AG04450 (cell line): ENCODE results near the gene PNMA6A. TPM values are rescaled to one million over a fixed set of nuclear protein-coding genes. Genes with fewer than 3 reads are reported as not detected.
"Not testable (repeated sequence)": the region's sequence is repeated elsewhere in the genome, so short reads cannot be mapped to it uniquely, and the experiment has no call there.

Experiments
- CTCF ChIA-PET: fragments of 300-600, 350-600 bp; formaldehyde crosslinking; extraction: SDS; loops from one replicate; lab custom pipeline; 2022; ENCODE audit warnings: antibody characterized with exemption, inconsistent platforms; lab: Charles Lee
- POLR2A ChIA-PET: fragments of 350-600 bp; formaldehyde crosslinking; extraction: SDS; loops from one replicate; lab custom pipeline; 2021; ENCODE audit warnings: antibody characterized with exemption, inconsistent platforms; lab: Yijun Ruan, JAX
- DNase-seq: peaks from one replicate; pipeline ENCODE4 v3.0.0-alpha.2; 2011; ENCODE audit warnings: low read depth, low spot score
- H3K27ac ChIP-seq: one replicate; pipeline ENCODE4 v1.5.1; 2012; ENCODE audit warnings: low read depth, low read length, control low read depth
- H3K27me3 ChIP-seq: one replicate; pipeline ENCODE4 v1.6.0; 2012; ENCODE audit warnings: low read length; ENCODE audit not compliant: control insufficient read depth, insufficient read depth
- H3K4me3 ChIP-seq: 2 replicates; pipeline ENCODE4 v1.5.1; 2011; ENCODE audit warnings: mild to moderate bottlenecking, low read depth, low read length, control low read depth
- H3K9me3 ChIP-seq: 2 replicates; pipeline ENCODE4 v1.5.1; 2012; ENCODE audit warnings: low read length; ENCODE audit not compliant: control insufficient read depth, insufficient read depth
- CTCF ChIP-seq: IDR thresholded peaks from 2 replicates; pipeline ENCODE4 v1.5.1; 2011; ENCODE audit warnings: low read depth, low read length, control low read depth, inconsistent platforms
- polyA minus RNA-seq: library from RNA; depleted of rRNA, polyadenylated mRNA; stranded (reverse); fragments of >200 nt; gene quantifications from 2 replicates; pipeline ENCODE4 v1.2.3, GENCODE V29; 2011; rRNA and poly(A)+ RNA removed
- polyA plus RNA-seq: library from polyadenylated mRNA; depleted of rRNA; stranded (reverse); fragments of >200 nt; gene quantifications from 2 replicates; pipeline ENCODE4 v1.2.3, GENCODE V29; 2011; rRNA removed

PNMA6A gene
- polyA plus RNA-seq (0.15 and 0.30 TPM in 2 replicates), polyA minus RNA-seq (0.14 and 0.30 TPM in 2 replicates)

GRCh38 chrX:153071909-153072583 lies at the start of gene PNMA6A:
Gene PNMA6A (plus strand): TSS chrX:153072454. CDS start chrX:153073063, 609 bp downstream.
- H3K27ac ChIP-seq, POLR2A ChIA-PET, H3K9me3 ChIP-seq, DNase-seq, H3K4me3 ChIP-seq, H3K27me3 ChIP-seq, CTCF ChIA-PET: not testable (repeated sequence)

- H3K4me3 ChIP-seq, H3K9me3 ChIP-seq, DNase-seq, POLR2A ChIA-PET, CTCF ChIA-PET, H3K27ac ChIP-seq, H3K27me3 ChIP-seq: not testable (repeated sequence)
Measured at GRCh38 chrX:153026501-153026900, 45.8 kb upstream of the PNMA6A start.

- H3K27ac ChIP-seq, POLR2A ChIA-PET, H3K9me3 ChIP-seq, H3K27me3 ChIP-seq, H3K4me3 ChIP-seq, DNase-seq: not testable (repeated sequence)
- CTCF ChIA-PET = interaction anchor here (1.4 kb wide), 1 partner anchor 479 kb away, joined by 4 read pairs; no protein-coding TSS in a partner anchor
Measured at GRCh38 chrX:153028487-153028886, 43.8 kb upstream of the PNMA6A start.

GRCh38 chrX:153029162-153029561 lies 43.1 kb upstream of the PNMA6A start:
- TF ChIP-seq CTCF = no peak
- CTCF ChIA-PET = no interaction called here
- H3K27ac ChIP-seq = no peak overlapping the region

GRCh38 chrX:153029875-153030274 lies 42.4 kb upstream of the PNMA6A start:
- TF ChIP-seq CTCF = no peak
- CTCF ChIA-PET = no interaction called here
- H3K9me3 ChIP-seq = no peaks in the 10 kb centered on the region
- POLR2A ChIA-PET = no interaction called here
- H3K4me3 ChIP-seq = no peak overlapping the region
- no peaks in the 10 kb centered on the region for H3K27me3 ChIP-seq
- no peak for DNase-seq
- H3K27ac ChIP-seq = no peak overlapping the region

More at GRCh38 chrX:153029162-153029561, 43.1 kb upstream of the PNMA6A start:
- Histone ChIP-seq H3K27me3 (no peaks in the 10 kb centered on the region), H3K9me3 (no peaks in the 10 kb centered on the region), H3K4me3 (no peak overlapping the region)
- no peak for DNase-seq
- POLR2A ChIA-PET = no interaction called here

- Histone ChIP-seq H3K9me3 (no peaks in the 10 kb centered on the region), H3K27ac (no peak overlapping the region), H3K4me3 (no peak overlapping the region), H3K27me3 (no peaks in the 10 kb centered on the region)
- CTCF ChIA-PET = interaction anchor here (1.6 kb wide), 1 partner anchor 11 kb away, joined by 3 read pairs; no protein-coding TSS in a partner anchor
- POLR2A ChIA-PET = no interaction called here
- no peak for TF ChIP-seq CTCF
- DNase-seq = no peak
Measured at GRCh38 chrX:153030801-153031200, 41.5 kb upstream of the PNMA6A start.
